Lower leg skin (tissue), 3 donors: Measurements from ENCODE around the gene CABS1.

Experiments used
- POLR2A ChIP-seq, 2 donors: fragments of 450-650 bp; IDR thresholded peaks; one replicate each; pipeline ENCODE4 v1.6.1; 2016 to 2017; ENCODE audit warnings: antibody characterized with exemption in 2 of 2, mild to moderate bottlenecking in 1 of 2, moderate library complexity in 1 of 2
- TF ChIP-seq, protein P1 (sequence below), 3 donors: fragments of 450-650 bp; IDR thresholded peaks; one replicate each; pipeline ENCODE4 v1.5.1; 2016; ENCODE audit warnings: antibody characterized with exemption in 3 of 3, mild to moderate bottlenecking in 3 of 3, moderate library complexity in 2 of 3

DNA sequence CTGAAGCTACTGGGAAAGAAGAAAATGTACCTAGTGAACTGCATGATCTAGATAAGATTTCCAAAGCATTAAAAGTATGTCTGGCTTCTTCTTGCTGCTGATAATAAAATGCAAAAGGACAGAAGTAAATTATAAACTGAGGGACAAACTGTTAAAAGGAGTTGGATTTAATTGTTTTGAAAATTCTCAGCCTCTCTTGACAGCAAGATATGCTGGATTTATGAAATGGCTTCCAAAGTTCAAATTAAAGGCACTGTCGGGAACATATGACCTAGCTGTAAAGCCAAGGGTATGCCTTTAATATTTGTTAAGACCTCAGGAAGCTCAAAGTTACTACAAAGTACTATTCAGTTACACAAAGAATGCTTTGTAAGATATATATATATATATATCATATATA lies 46.1 kb upstream of the CABS1 start:
- no peak for TF ChIP-seq POLR2A (IDR thresholded peaks at IDR 0.05)
- TF ChIP-seq, protein P1, sequence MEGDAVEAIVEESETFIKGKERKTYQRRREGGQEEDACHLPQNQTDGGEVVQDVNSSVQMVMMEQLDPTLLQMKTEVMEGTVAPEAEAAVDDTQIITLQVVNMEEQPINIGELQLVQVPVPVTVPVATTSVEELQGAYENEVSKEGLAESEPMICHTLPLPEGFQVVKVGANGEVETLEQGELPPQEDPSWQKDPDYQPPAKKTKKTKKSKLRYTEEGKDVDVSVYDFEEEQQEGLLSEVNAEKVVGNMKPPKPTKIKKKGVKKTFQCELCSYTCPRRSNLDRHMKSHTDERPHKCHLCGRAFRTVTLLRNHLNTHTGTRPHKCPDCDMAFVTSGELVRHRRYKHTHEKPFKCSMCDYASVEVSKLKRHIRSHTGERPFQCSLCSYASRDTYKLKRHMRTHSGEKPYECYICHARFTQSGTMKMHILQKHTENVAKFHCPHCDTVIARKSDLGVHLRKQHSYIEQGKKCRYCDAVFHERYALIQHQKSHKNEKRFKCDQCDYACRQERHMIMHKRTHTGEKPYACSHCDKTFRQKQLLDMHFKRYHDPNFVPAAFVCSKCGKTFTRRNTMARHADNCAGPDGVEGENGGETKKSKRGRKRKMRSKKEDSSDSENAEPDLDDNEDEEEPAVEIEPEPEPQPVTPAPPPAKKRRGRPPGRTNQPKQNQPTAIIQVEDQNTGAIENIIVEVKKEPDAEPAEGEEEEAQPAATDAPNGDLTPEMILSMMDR (IDR thresholded peaks at IDR 0.05), result no peak
